AG04450 (cell line): ENCODE measurements around the gene SRF. TPM values are rescaled to one million over a fixed set of nuclear protein-coding genes. Genes with fewer than 3 reads are reported as not detected.

Experiments used
- CTCF ChIA-PET: fragments of 300-600, 350-600 bp; formaldehyde crosslinking; extraction: SDS; loops from one replicate; lab custom pipeline; 2022; ENCODE audit warnings: antibody characterized with exemption, inconsistent platforms; lab: Charles Lee
- POLR2A ChIA-PET: fragments of 350-600 bp; formaldehyde crosslinking; extraction: SDS; loops from one replicate; lab custom pipeline; 2021; ENCODE audit warnings: antibody characterized with exemption, inconsistent platforms; lab: Yijun Ruan, JAX
- DNase-seq: peaks from one replicate; pipeline ENCODE4 v3.0.0-alpha.2; 2011; ENCODE audit warnings: low read depth, low spot score
- H3K27ac ChIP-seq: one replicate; pipeline ENCODE4 v1.5.1; 2012; ENCODE audit warnings: low read depth, low read length, control low read depth
- H3K27me3 ChIP-seq: one replicate; pipeline ENCODE4 v1.6.0; 2012; ENCODE audit warnings: low read length; ENCODE audit not compliant: control insufficient read depth, insufficient read depth
- H3K4me3 ChIP-seq: 2 replicates; pipeline ENCODE4 v1.5.1; 2011; ENCODE audit warnings: mild to moderate bottlenecking, low read depth, low read length, control low read depth
- H3K9me3 ChIP-seq: 2 replicates; pipeline ENCODE4 v1.5.1; 2012; ENCODE audit warnings: low read length; ENCODE audit not compliant: control insufficient read depth, insufficient read depth
- polyA plus RNA-seq: library from polyadenylated mRNA; depleted of rRNA; stranded (reverse); fragments of >200 nt; gene quantifications from 2 replicates; pipeline ENCODE4 v1.2.3, GENCODE V29; 2011; rRNA removed
- TF ChIP-seq, protein P1 (sequence below): IDR thresholded peaks from 2 replicates; pipeline ENCODE4 v1.5.1; 2011; ENCODE audit warnings: low read depth, low read length, control low read depth, inconsistent platforms

Gene SRF
- polyA plus RNA-seq, 1 experiment: 36.8 TPM

DNA sequence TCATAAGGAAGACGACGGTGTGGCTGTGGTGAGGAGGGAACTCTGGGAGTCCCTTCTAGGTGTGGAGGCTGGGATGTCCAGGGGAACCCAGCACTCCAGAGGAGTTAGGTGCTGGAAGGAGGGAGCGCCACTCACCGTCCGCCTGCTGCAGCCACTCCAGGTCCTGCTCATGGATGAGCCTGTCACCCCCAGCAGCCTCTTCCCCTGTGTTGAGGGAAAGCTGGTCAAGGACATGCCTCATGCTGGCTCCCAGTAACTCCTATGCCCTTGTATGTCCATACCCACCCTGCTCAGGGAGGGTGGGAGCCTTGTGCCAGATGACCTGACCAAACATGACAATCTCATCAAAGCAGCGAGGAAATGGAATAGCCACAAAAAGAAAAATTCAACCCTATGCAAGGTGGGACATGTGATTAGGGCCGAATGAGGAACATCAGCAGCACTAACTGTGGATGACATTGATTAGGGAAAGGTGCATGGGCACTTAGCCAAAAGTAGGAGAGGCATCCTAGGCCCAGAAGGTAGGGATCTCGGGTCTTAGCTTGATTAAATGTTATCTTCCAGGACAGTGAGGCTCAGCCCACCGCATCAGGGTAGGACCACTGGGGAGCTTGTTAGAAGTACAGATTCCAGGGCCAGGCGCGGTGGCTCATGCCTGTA, 55.3 kb downstream of the SRF start:
- DNase-seq: no peak
- POLR2A ChIA-PET: interaction anchor here (0.6 kb wide), 1 partner anchor 231 kb away, joined by 3 read pairs; no protein-coding TSS in a partner anchor
- TF ChIP-seq, protein P1, sequence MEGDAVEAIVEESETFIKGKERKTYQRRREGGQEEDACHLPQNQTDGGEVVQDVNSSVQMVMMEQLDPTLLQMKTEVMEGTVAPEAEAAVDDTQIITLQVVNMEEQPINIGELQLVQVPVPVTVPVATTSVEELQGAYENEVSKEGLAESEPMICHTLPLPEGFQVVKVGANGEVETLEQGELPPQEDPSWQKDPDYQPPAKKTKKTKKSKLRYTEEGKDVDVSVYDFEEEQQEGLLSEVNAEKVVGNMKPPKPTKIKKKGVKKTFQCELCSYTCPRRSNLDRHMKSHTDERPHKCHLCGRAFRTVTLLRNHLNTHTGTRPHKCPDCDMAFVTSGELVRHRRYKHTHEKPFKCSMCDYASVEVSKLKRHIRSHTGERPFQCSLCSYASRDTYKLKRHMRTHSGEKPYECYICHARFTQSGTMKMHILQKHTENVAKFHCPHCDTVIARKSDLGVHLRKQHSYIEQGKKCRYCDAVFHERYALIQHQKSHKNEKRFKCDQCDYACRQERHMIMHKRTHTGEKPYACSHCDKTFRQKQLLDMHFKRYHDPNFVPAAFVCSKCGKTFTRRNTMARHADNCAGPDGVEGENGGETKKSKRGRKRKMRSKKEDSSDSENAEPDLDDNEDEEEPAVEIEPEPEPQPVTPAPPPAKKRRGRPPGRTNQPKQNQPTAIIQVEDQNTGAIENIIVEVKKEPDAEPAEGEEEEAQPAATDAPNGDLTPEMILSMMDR: no peak
- CTCF ChIA-PET: no interaction called here
- Histone ChIP-seq H3K4me3 (no peak overlapping the region), H3K27me3 (peaks cover 3% of the 10 kb centered on the region), H3K27ac (no peak overlapping the region), H3K9me3 (no peaks in the 10 kb centered on the region)

DNA sequence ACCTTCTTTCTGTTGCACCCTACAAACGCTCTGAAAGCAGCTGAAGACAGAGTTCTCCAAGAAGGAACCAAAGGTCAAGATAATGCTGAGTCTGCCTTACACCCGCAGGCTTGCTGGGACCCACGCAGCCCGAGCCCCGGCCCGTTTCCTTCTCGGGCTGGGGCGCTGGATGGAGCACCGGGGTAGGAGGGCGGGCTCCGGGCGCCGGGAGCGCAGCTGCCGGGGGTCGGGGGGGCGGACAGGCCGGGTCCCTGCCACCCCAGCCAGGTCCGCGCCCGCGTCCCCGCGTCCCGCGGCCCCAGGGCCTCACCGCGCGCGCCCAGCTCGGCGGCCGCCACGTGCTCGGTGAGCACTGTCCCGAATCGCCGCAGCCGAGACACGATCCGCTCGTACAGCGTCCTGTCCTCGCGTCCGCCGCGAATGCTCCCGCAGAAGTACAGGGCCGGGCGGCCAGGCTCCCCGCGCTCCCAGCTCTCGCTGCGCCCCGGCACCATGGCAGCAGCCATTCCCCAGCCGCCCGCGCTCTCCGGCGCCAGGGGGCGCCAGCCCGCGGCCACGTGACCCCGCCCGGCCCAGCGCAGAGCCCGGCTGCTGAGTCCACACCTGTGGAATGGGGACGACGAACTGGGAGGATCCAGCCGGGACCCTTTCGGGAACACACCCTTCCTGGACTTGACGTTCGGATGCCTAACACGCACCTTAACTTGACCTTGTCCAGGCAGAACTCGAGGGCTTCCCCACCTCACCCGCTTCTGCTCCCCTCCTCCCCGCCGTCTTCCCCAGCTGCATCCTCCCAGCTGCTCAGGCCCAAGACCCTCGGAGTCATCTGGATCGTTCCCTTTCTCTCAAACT, 58.1 kb downstream of the SRF start, which contains the start of gene DNPH1:
TSS of gene DNPH1 (minus strand) at position 531 of the 852 bp plus-strand sequence. CDS start at position 506, 25 bp downstream.
- POLR2A ChIA-PET: interaction anchor here (0.6 to 1.7 kb wide), 5 partner anchors 9 to 409 kb away, joined by 3 to 6 read pairs (median 6); partner anchors contain the start of gene ZNF318
- peak within 1 kb of the TSS; percentile 66 for H3K4me3 ChIP-seq
- CTCF ChIA-PET: interaction anchor here (0.6 to 2.1 kb wide), 36 partner anchors 9 to 325 kb away, joined by 3 to 29 read pairs (median 4); partner anchors contain the start of genes ABCC10, RRP36 and TJAP1
- no peaks in the 10 kb centered on the region for H3K9me3 ChIP-seq
- peaks cover 9% of the 10 kb centered on the region for H3K27me3 ChIP-seq
- no peak within 1 kb of the TSS for H3K27ac ChIP-seq
- no peak for DNase-seq
- TF ChIP-seq, protein P1: peak; percentile 64

DNA sequence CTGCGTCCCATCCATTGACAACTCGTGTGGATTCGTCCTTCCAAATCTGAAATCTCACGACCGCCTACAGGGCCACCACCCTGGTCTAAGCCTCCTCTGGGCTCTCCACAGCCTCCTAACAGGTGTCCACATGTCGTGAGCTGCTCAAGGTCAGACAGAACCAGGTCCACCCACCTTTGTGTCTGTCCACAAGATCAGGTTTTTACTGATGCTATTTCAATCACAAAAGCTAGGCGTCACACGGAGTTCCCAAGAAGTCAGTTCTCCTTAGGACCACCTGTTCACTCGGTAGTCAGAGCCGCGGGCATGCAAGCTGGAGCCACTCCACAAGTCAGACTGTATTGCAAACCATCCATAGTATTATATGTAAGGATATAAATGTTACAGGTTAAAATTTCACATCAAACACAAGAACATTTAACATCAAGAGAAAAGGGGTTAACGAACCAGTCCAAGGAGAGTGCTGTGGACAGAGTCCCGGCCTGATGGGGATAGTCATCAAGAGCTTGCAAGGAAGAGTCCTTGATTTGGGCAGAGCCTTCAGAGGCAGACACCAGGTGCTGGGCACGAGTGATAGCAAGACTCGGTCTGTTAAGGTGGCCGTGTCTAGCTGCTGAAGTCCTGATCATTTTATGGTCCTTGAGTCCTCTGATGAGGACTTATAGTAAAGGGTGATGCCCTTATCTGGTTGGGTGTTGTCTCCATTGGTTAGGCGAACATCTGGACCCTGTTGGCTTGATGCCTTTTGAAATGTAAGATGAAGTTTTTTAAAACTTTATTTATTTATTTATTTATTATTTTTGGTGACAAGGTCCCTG, 58.9 kb downstream of the SRF start:
- ChIA-PET POLR2A (interaction anchor here (0.6 to 1.7 kb wide), 4 partner anchors 10 to 408 kb away, joined by 3 to 6 read pairs (median 6); partner anchors contain the start of gene ZNF318), CTCF (interaction anchor here (0.6 to 2.1 kb wide), 10 partner anchors 8 to 326 kb away, joined by 3 to 29 read pairs (median 4); no protein-coding TSS in a partner anchor)
- no peak overlapping the region for H3K27ac ChIP-seq
- no peaks in the 10 kb centered on the region for H3K9me3 ChIP-seq
- peaks cover 9% of the 10 kb centered on the region for H3K27me3 ChIP-seq
- H3K4me3 ChIP-seq: peak overlapping the region; percentile 50; the same call in 1 of the 2 replicates
- TF ChIP-seq, protein P1: no peak
- no peak for DNase-seq

DNA sequence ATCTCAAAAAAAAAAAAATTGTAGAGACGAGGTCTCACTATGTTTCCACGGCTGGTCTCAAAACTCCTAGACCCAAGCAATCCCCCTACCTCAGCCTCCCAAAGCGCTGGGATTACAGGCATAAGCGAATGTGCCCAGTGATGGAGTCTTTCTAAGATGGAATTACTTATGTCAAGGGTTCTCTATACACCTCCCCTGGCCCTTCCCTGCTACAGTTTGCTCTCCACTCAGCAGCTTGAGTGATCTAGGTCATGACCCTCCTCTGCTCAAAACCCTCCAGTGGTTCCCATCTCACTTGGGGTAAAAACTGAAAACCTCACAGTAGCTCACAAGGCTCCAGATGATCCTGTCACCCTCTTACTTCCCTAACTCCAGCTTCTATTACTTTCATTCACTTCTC, 60.0 kb downstream of the SRF start:
- peaks cover 9% of the 10 kb centered on the region for H3K27me3 ChIP-seq
- no peak overlapping the region for H3K4me3 ChIP-seq
- no peak for DNase-seq
- ChIA-PET CTCF (no interaction called here), POLR2A (no interaction called here)
- TF ChIP-seq, protein P1: no peak
- no peak overlapping the region for H3K27ac ChIP-seq
- no peaks in the 10 kb centered on the region for H3K9me3 ChIP-seq

Other genes with a start within 250 kb of the SRF start
- gene CNPY3, start 241.8 kb upstream of the SRF start, polyA plus RNA-seq: 38.4 and 39.2 TPM in 2 replicates
- gene GNMT, start 210.5 kb upstream of the SRF start, polyA plus RNA-seq: 0.07 TPM in 1 of 2 replicates, not detected in the other
- gene PEX6, start 192.1 kb upstream of the SRF start, polyA plus RNA-seq: 6.8 and 7.4 TPM in 2 replicates
- 59.5 and 61.5 TPM in 2 replicates for gene PPP2R5D, start 186.7 kb upstream of the SRF start, polyA plus RNA-seq
- gene MEA1, start 157.3 kb upstream of the SRF start, polyA plus RNA-seq: 86.5 and 97.9 TPM in 2 replicates
- gene KLHDC3, start 157.0 kb upstream of the SRF start, polyA plus RNA-seq: 41.3 and 48.8 TPM in 2 replicates
- gene RRP36, start 149.6 kb upstream of the SRF start, polyA plus RNA-seq: 50.3 and 54.0 TPM in 2 replicates
- 37.5 and 44.8 TPM in 2 replicates for gene CUL7, start 117.4 kb upstream of the SRF start, polyA plus RNA-seq
- gene MRPL2, start 111.8 kb upstream of the SRF start, polyA plus RNA-seq: 19.3 and 19.4 TPM in 2 replicates
- 9.1 and 10.2 TPM in 2 replicates for gene KLC4, start 111.6 kb upstream of the SRF start, polyA plus RNA-seq
- 146 and 179 TPM in 2 replicates for gene PTK7, start 95.0 kb upstream of the SRF start, polyA plus RNA-seq
- 11.5 and 11.8 TPM in 2 replicates for gene CUL9, start 10.9 kb downstream of the SRF start, polyA plus RNA-seq
- 36.9 and 42.4 TPM in 2 replicates for gene DNPH1, start 58.2 kb downstream of the SRF start, polyA plus RNA-seq
- not detected in 2 replicates for gene TTBK1, start 72.2 kb downstream of the SRF start, polyA plus RNA-seq
- gene SLC22A7, start 127.0 kb downstream of the SRF start, polyA plus RNA-seq: not detected in 2 replicates
- not detected in 2 replicates for gene CRIP3, start 137.6 kb downstream of the SRF start, polyA plus RNA-seq
- 12.5 and 14.9 TPM in 2 replicates for gene ZNF318, start 198.4 kb downstream of the SRF start, polyA plus RNA-seq